Activated T-cell treated with anti-CD3 and anti-CD28 coated beads, Interleukin-2, amount 50 U/mL, for 1 hour (primary cell): Measurements from ENCODE around the gene DNAH6.

ENCODE experiments used
- DNase-seq: peaks from one replicate; pipeline ENCODE4 v3.0.0-alpha.2; 2020

DNAH6 gene

DNA sequence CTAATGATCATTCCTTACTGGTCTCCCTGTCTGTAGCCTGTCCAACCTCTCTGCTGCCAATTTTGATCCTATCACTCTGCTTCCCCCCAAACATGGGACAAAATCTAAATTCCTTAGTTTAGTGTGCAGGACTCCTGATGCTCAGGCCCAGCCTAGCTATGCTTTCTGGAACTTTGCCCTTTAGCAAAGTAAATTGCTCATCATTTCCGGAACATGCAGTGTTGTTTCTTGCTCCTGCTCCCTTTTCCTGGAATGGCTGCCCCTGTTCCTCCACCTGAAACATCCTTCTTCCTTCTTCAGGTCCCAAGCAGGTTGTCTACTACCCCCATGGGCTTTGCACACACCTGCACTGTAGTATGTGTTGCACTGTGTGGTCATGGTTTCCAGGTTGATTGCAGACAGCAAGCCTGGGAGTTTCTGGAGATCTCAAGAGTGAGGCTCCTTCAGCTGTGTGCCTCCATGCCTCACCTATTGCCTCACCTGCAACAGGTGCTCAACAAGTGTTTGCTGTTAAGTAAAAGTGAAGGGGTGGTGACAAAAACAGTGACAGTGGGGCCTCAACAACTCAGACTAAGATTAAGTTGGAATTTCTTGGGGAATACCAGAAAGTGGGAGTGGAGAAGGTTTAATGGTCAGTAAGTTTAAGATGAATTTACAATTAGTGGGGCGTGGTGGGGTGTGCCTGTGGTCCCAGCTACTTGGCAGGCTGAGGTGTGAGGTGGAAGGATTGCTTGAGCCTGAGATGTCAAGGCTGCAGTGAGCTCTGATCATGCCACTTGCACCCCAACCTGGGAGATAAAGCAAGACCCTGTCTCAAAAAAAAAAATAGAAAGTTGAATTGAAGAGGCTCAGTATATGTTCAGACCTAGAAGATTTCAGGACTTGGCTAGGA is 120.0 kb downstream of the DNAH6 start:
- no peak for DNase-seq

- DNase-seq, result no peak
These were observed 123.5 kb downstream of the DNAH6 start for GRCh38 chr2:84639751-84640150.

- DNase-seq, result no peak
These were observed 124.1 kb downstream of the DNAH6 start for GRCh38 chr2:84640411-84640810.

GRCh38 chr2:84641021-84641420 is 124.7 kb downstream of the DNAH6 start:
- DNase-seq, result no peak

- DNase-seq, result no peak
These were observed 127.7 kb downstream of the DNAH6 start for GRCh38 chr2:84643991-84644390.

DNA sequence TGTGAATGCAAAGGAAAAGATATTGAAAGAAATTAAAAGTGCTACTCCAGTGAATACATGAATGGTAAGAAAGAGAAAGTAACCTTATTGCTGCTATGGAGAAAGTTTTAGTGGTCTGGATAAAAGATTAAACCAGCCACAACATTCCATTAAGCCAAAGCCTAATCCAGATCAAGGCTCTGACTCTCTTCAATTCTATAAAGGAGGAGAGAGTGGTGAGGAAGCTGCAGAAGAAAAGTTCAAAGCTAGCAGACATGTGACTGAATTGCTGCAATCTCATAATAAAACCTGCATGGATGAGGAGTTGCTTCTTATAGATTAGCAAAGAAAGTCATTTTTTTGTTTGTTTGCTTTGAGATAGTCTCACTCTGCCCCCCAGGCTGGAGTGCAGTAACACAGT is 130.2 kb downstream of the DNAH6 start:
- no peak for DNase-seq

GRCh38 chr2:84647267-84647666 is 131.0 kb downstream of the DNAH6 start:
- no peak for DNase-seq

DNA sequence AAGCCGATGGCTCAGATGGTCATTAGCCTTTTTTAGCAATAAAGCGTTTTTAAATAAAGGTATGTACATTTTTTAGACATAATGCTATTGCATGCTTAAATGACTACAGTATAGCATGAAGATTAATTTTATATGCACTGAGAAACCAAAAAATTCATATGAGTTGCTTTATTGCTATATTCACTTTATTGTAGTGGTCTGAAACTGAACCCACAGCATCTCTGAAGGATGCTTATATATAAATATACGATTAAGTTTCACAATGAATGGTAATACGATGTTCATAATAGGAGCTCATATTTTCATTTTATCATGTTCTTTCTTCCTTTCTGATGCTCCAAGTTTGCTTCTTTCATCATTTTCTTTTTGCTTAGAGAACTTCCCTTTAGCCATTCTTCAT is 132.8 kb downstream of the DNAH6 start:
- DNase-seq, result no peak

DNA sequence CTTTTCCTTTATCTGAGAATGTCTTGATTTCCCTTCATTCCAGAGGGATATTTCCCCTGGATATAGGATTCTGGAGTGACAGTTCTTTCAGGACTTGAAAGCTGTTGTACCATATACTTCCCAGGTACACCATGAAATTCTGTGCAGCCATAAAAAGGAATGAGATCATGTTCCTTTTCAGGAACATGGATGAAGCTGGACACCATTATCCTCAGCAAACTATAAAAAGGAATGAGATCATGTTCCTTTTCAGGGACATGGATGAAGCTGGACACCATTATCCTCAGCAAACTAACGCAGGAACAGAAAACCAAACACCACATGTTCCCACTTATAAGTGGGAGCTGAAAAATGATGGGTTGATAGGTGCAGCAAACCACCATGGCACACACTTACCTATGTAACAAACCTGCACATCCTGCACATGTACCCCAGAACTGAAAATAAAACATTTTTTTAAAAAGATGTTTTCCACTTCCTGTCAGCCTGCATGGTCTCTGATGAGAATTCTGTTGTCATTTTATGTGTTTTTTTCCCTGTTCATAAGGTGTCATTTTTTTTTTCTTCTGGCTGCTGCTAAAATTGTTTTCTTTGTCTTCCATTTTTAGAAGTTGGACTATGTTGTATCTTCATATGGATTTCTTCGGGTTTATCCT is 133.3 kb downstream of the DNAH6 start:
- no peak for DNase-seq

DNA sequence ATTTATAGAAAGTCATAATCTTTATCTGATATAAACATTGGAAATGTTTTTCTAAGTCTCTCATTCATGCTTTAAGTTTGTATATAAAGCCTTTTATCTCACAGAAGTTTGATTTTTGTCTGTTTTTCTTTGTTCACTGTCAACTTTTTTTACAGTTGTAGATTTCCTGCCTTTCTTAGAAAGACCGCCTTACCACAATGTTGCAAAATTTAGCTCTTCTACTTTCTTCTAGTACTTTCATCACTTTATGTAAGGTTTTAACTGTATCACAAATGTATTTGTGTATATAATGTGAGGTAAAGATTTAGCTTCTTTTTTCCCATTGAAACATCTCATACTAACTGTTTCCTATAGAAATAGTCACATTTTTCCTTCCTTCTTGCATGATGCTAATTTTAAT is 136.1 kb downstream of the DNAH6 start:
- DNase-seq, result no peak

- DNase-seq, result no peak
These were observed 137.0 kb downstream of the DNAH6 start for GRCh38 chr2:84653302-84653701.

DNA sequence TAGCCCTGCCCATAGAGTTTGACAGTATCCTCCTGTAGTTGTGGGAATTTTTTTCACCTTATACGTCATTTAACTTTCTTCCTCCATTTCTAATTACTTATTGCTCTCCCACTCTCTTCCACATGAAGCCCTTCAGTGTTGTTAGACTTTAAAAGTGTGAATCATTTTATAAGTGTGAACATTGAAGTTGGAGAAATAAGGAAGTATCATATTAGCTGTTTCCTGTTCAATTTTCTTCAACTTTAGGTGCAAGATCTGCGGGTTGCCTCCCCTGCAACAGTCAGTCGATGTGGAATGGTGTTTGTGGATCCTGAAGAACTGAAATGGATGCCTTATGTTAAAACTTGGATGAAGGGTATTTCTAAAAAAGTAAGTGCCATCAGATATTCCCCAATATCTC is 138.1 kb downstream of the DNAH6 start:
- DNase-seq, result no peak

DNA sequence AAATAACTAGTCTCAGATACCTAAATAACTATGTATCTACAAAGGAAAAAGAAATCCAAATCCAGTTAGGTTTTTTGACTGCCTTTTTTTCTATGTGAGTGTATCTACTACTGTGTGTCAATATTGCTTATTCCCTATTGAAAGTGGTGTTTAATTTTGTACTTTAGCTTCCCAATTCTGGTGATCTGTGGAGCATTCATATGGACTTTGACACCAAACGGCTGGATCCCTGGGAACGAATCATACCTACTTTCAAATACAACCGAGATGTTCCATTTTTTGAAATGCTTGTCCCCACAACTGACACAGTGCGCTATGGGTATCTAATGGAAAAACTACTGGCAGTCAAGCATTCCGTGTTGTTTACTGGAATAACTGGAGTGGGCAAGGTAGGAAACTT is 152.8 kb downstream of the DNAH6 start:
- no peak for DNase-seq

GRCh38 chr2:84674099-84674498 is 157.8 kb downstream of the DNAH6 start:
- DNase-seq, result no peak

DNA sequence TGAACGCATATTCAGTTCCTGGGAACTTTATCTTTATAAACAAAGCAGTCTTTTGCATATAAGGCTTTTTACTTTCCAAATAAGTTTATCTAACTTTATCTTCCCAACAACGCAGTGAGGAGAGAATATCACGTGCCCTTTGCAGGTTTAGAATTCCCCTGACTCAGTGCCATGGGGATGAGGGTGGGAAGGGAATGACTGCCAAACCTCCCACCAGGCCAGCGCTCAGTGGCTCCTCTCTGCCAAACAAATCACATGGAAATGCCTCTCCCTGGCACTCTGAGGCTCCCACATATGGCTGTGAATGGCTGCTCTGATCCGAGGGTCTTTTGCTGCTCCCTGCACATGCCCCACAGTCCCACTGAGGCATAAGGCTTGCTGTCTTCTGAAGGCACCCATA is 158.3 kb downstream of the DNAH6 start:
- DNase-seq, result no peak

DNA sequence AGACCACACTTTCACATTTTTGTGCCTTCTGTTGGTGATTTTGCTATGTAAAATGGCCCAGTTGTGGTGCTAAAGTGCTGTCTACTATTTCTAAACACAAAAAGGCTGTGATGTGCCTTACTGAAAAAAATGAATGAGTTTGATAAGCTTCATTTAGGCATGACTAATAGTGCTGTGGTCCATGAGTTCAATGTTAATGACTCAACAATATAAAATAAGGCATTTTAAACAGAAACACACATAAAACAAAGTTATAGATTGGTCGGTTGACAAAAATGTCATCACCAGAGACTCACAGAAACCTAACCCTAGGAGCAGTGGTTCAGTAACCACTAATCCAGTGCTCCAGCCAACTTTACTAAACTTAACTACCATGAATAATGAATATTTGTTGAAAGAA is 160.0 kb downstream of the DNAH6 start:
- DNase-seq, result no peak

GRCh38 chr2:84678214-84678613 is 161.9 kb downstream of the DNAH6 start:
- DNase-seq, result no peak

DNA sequence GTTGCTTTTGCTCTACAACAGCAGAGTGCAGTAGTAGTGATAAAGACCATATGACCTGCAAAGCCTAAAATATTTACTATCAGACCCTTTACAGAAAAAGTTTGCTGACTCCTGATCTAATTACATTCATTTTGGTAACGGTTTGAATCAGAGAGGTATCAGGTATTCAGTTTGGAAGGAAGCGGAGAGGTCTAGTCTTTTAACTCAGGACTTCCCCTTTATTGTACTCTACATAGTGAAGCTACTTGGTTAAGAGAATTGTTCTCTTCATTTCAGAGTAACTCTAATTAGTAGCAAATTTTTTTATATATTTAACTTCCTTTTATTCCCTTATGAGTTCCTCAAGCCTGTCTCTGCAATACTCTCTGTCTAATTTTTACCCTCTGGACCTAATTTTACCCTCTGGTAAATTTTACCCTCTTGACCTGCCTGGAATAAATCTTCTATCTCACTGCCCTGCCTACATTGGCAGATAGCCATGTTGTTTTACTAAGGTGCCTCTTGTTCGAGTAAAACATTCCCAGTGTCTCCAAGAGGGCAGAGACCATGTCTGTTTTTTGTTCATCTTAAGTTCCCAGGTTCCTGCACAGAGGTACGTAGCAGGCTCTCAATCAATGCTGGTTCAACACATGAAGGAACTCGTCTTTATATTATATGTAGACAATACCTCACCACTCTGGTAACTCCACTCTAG is 170.6 kb downstream of the DNAH6 start:
- no peak for DNase-seq

GRCh38 chr2:84687498-84688149 is 171.3 kb downstream of the DNAH6 start:
- DNase-seq, result no peak

- no peak for DNase-seq
These were observed 173.9 kb downstream of the DNAH6 start for GRCh38 chr2:84690225-84690624.

GRCh38 chr2:84694088-84694622 is 177.9 kb downstream of the DNAH6 start:
- DNase-seq, result peak; percentile 40

DNA sequence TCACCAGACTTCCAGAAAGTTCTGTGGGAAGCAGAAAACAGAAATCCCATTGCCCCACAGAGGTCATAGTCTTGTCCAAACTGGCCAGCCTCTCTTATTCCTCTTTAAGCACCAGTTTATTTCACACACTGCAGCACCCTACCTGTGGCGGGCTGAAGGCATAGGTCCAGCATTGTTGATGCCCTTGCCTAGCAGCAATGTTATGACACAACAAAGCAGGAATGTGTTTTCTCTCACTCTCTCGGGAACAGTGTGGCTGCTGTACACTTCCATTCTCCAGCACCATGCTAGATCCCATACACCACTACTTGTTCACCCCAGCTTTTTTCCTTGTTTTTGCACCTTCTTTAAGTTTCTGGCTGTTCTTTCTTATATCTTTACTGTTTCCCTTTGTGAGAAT is 181.6 kb downstream of the DNAH6 start:
- DNase-seq, result no peak

DNA sequence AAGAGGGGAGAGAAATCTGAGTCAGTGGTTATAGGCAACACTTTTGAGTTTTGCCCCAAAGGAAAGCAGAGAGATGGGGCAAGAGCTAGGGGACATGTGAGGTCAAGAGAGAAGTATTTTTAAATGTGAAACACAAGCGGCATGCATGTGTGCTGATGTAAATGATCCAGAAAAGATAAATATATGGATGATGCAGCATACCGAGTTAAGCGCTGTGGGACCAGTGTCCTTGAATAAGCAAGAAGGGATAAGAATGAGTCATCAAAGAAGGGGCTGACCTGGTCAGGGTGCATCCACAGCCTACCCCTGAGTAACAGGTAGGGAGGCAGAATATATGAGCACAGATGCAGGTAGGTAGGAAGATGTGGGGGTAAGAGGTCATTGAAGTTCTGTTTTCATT is 183.7 kb downstream of the DNAH6 start:
- no peak for DNase-seq
